Stimulated activated effector memory CD8-positive, alpha-beta T cell treated with anti-CD3 and anti-CD28 coated beads, Interleukin-12 subunit alpha, Interleukin-12 subunit beta, amount 100 ng/mL, for 72 hours (primary cell): ENCODE data around the gene TMEM59L.

Source experiments
- ATAC-seq: fragments of 150-1000 bp; cut with Tn5 transposase; 2 replicates; pipeline ENCODE4 v1.10.0; 2021
- DNase-seq, 2 donors: peaks; one replicate each; pipeline ENCODE4 v3.0.0; 2021 to 2022; ENCODE audit warnings: low spot score in 2 of 2
- H3K27ac Mint-ChIP-seq: one replicate; pipeline ENCODE4 v1.8.0; 2022; ENCODE audit warnings: mild to moderate bottlenecking, mixed read lengths
- H3K36me3 Mint-ChIP-seq: one replicate; pipeline ENCODE4 v1.8.0; 2022; ENCODE audit warnings: mild to moderate bottlenecking, mixed read lengths
- H3K4me1 Mint-ChIP-seq: one replicate; pipeline ENCODE4 v1.8.0; 2022; ENCODE audit warnings: mixed read lengths
- H3K4me3 Mint-ChIP-seq: one replicate; pipeline ENCODE4 v1.8.0; 2022; ENCODE audit warnings: mild to moderate bottlenecking, mixed read lengths
- H3K9me3 Mint-ChIP-seq: one replicate; pipeline ENCODE4 v1.8.0; 2022; ENCODE audit warnings: mixed read lengths

TMEM59L gene

DNA sequence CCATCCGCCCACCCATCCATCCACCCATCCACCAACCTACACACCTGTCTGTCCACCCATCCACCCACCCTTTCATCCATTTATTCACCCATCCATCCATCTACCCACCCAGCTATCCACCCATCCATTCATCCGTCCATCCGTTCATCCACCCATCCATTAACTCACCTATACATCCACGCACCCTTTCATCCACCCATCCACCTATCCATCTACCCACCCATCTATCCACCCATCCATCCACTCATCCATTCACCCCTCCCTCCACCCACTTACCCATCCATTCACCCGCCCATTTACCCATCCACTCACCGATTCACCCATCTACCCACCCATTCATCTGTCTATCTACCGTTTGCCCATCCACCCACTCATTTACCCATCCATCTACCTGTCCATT lies 41.8 kb downstream of the TMEM59L start:
- DNase-seq: no peak
- no peak for ATAC-seq
- Mint-ChIP-seq H3K9me3 (no peaks in the 10 kb centered on the region), H3K36me3 (peaks cover 5% of the 10 kb centered on the region), H3K4me1 (peaks cover 50% of the 10 kb centered on the region), H3K27ac (no peak overlapping the region), H3K4me3 (no peak overlapping the region)

DNA sequence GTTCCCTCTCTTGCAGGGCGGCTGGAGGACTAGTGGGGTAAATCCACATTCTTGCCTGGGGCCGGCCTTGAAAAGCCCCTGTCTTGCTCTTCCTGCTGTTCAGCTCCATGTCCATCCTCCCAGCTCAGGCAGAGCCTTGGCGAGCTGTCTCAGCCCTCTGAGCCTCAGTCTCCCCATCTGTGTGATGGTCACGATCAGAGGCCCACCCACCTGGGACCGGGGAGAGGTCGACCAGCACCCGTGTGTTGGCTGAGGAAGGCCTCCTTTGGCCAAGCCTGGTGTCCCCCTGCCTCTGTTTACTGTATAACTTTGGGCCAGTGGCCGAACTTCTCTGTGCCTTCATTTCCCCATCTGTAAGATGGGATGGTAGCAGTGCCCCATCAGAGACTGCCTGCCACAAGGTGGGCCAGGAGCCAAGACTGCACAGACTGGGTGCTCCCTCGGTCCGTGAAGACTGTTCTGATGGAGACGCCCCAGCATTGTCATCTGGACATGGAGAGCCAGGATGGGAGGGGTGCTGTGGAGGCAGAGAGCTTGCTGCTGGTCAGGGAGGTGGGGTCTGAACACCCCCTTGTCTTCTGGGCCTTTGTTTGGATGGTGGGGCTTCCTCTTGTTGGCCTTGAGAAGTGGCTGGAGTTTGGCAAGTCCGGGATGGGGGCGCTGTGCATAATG lies 42.6 kb downstream of the TMEM59L start:
- no peak for ATAC-seq
- DNase-seq: no peak
- Mint-ChIP-seq H3K4me1 (peaks cover 50% of the 10 kb centered on the region), H3K27ac (no peak overlapping the region), H3K9me3 (no peaks in the 10 kb centered on the region), H3K36me3 (peaks cover 5% of the 10 kb centered on the region), H3K4me3 (no peak overlapping the region)

DNA sequence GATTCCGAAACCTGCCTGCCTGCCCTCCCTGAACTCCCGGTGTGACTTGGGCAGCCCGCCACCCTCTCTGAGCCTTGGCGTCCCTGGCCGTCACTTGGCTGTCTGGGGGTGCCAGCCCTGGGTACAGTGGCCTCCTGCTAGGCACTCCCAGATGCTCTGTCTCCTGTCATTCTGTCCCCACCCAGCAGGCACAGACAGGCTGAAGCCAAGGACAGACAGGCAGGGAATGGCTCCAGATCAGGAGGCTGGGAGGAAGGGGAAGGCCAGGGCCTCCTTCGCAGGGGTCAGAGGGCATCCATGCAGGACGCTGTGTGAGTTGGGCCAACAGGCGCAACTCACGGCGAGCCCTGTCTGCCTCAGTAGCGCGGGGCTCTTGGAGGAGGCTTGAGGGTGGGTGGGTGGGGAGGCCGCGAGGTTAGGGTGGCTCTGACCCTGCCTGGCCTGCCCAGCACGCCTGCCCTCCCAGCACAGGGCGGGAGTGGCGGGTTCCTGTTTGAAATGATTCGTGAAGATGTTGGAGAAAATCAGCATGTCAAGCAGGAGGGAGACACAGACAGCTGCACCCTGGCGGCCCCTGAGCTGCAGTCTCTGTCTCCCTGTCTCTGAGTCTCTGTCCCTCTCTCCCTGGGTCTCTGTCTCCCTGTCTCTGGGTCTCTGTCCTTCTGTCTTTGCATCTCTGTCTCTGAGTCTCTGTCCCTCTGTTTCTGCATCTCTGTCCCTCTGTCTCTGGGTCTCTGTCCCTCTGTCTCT lies 43.8 kb downstream of the TMEM59L start:
- no peak for DNase-seq
- Mint-ChIP-seq H3K4me3 (no peak overlapping the region), H3K4me1 (peaks cover 58% of the 10 kb centered on the region), H3K27ac (peak overlapping the region; percentile 52), H3K36me3 (peaks cover 5% of the 10 kb centered on the region), H3K9me3 (no peaks in the 10 kb centered on the region)
- no peak for ATAC-seq

DNA sequence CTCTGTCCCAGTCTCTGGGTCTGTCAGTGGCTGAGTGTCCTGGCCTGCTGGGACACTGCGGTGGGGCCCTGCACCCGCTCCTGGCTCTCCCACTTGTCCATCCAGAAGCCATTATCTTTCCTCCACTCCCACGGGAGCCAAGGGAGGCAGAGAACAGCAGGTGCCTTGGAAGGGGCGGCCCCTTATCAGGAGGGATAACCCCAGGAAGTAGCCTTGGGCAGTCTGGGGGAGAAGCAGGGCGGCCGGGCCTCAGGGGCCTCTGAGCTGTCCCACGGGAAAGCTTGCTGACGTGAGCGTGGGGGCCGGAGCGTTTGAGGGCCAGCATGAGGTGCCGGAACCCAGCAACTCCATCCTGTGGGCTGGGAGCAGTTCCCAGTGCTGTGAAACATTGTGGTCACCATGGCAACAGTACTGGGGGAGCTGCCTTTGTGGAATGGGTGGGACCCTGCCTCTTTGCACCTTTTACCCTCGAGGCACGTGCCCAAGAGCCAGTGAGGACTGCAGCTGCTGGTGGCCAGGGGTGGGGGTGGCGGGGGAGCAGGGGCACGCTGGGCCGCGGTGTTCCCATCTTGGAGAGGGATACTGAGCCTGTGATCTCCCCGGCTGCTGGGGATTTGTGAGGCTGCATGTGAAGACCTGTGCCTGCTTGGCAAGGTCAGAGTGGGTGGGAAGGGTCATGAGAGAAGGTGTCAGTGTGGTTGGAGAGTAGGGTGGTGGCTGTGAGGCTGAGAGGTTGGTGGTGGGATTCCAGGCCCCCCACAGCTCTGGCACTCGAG lies 45.1 kb downstream of the TMEM59L start:
- peak overlapping the region; percentile 77 for H3K27ac Mint-ChIP-seq
- peaks cover 5% of the 10 kb centered on the region for H3K36me3 Mint-ChIP-seq
- ATAC-seq (no peak), DNase-seq (no peak)
- H3K4me1 Mint-ChIP-seq: peaks cover 54% of the 10 kb centered on the region
- H3K4me3 Mint-ChIP-seq: no peak overlapping the region
- H3K9me3 Mint-ChIP-seq: no peaks in the 10 kb centered on the region

DNA sequence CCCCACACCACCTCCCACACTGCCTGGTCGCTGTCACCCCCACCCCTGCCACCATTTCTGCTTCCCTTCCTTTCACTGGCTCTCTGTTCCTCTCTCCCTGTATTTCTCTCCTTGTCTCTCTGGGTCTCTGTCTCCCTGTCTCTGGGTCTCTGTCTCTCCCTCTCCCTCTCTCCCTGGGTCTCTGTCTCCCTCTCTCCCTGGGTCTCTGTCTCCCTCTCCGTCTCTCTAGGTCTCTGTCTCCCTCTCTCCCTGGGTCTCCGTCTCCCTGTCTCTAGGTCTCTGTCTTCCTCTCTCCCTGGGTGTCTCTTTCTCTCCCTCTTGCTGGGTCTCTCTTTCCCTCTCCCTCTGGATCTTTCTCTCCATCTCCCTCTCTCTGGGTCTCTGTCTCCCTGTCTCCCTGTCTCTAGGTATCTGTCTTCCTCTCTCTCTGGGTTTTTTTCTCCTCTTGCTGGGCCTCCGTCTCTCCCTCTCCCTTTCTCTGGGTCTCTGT lies 45.7 kb downstream of the TMEM59L start:
- peaks cover 60% of the 10 kb centered on the region for H3K4me1 Mint-ChIP-seq
- no peak for ATAC-seq
- no peak for DNase-seq
- no peak overlapping the region for H3K4me3 Mint-ChIP-seq
- no peaks in the 10 kb centered on the region for H3K9me3 Mint-ChIP-seq
- peaks cover 5% of the 10 kb centered on the region for H3K36me3 Mint-ChIP-seq
- peak overlapping the region; percentile 70 for H3K27ac Mint-ChIP-seq

DNA sequence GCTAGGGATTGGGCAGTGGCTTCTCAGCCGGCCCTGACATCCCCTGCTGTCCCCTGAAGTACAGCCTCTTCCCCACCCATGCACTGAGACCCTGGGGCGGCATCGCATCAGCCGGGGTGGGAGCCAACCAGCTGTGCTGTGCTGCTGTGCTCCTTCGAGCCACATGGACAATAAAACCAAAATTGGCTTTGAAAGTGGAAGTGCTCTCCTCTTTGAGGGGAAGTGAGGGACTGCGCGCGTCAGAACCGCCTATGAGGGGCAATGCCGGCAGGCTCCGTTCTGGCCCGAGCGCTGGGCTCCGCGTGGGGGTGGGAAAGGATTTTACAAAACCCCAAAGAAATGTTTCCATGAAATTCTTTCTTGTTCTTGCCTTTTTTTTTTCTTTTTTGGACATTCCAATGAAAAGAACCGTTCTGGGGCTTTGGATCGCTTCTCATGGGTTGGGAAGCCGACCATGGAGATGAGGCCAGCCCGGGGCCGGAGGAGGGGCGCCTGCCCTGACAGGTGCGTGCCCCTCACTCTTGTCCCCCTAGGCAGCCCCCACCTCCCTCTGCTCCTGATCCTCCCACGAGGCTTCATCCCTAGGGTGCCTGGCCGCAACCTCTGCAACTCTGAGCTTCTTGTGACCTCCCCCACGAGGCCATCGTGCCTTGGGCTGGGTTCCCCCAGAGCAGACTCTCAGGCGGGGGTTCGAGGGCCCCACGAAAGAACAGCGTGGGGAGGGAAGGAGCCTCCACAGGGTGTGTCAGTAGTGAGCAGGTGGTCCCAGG lies 46.8 kb downstream of the TMEM59L start:
- H3K4me3 Mint-ChIP-seq: no peak overlapping the region
- H3K36me3 Mint-ChIP-seq: peaks cover 5% of the 10 kb centered on the region
- H3K4me1 Mint-ChIP-seq: peaks cover 58% of the 10 kb centered on the region
- ATAC-seq: no peak
- H3K9me3 Mint-ChIP-seq: no peaks in the 10 kb centered on the region
- DNase-seq: no peak
- H3K27ac Mint-ChIP-seq: peak overlapping the region; percentile 70

DNA sequence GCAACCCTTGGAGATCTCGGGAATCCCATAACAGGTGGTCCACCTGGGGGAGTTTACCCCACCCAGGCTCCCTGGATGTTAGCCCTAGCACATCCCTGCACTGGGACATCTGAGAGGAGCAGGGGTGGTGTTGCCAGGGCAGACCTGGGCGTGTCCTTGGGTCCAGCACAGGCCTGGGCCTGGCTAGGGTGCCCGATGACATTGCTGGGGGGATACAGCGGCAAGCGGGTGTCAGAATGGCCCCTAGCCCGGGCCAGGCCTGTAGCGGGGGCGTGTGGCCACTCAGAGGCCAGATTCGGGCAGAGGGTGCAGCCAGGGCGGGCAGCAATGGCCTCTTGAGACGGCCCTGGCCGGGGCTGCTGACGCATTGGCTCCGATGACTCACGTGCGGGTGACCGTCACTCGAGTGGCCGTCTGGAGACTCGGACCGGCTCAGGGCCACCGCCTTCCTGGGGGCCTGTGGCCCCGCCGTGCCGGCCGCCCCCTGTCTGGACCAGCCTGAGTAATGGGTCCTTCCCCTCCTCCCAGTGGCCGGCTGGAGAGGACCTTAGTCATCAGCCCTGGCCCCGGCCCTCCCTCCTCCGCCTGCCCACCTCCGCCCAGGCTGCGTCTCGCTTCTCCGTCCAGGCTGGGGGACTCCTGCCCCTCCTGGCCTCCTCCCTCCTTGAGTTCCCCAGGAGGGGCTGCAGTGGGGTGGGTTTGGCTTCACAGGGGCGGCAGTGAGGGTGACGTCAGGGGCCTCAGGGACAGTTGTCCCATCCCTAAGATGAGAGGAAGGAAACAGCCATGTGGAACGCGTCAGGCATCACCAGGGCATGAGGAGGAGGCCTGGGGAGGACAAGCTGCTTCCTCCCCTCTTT lies 47.6 kb downstream of the TMEM59L start:
- H3K9me3 Mint-ChIP-seq: no peaks in the 10 kb centered on the region
- peaks cover 55% of the 10 kb centered on the region for H3K4me1 Mint-ChIP-seq
- no peak for ATAC-seq
- H3K36me3 Mint-ChIP-seq: peaks cover 5% of the 10 kb centered on the region
- DNase-seq: no peak
- no peak overlapping the region for H3K27ac Mint-ChIP-seq
- H3K4me3 Mint-ChIP-seq: no peak overlapping the region

DNA sequence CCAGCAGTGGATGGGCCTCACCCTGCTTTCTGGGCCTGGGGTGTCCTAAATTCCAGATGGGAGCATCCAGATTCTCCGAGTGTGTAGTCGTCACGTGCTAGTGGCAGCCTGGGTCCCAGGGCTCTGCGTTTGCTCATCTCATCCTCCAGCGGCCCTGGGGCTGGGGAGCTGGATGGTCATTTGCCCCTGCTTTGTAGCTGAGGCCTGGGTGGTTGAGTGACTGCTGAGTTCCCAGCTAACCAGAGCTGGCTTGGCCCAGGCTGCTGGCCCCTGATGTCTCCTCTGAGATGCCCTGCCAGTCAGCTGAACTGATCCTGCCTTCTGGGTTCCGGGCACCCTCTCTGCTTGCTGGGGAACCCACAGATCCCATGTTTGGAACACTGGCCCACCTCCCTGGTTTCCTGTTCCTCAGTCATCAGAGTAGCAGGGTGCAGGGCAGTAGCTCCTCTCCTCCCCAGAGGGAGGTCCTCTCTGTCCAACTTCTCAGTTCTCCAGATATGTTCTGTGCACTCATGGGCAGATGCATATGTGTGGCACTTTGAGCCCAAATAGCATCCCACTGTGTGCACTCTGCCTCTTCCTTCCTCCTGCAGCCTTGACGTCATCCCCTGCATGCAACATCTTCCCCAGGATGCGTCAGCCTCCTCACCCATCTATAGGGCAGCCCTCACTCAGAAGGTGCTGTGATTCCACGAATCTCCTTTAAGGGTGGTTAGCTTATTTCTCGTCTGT lies 48.4 kb downstream of the TMEM59L start:
- H3K36me3 Mint-ChIP-seq: peaks cover 5% of the 10 kb centered on the region
- no peak overlapping the region for H3K4me3 Mint-ChIP-seq
- peaks cover 49% of the 10 kb centered on the region for H3K4me1 Mint-ChIP-seq
- DNase-seq: no peak
- ATAC-seq: no peak
- no peak overlapping the region for H3K27ac Mint-ChIP-seq
- H3K9me3 Mint-ChIP-seq: no peaks in the 10 kb centered on the region

DNA sequence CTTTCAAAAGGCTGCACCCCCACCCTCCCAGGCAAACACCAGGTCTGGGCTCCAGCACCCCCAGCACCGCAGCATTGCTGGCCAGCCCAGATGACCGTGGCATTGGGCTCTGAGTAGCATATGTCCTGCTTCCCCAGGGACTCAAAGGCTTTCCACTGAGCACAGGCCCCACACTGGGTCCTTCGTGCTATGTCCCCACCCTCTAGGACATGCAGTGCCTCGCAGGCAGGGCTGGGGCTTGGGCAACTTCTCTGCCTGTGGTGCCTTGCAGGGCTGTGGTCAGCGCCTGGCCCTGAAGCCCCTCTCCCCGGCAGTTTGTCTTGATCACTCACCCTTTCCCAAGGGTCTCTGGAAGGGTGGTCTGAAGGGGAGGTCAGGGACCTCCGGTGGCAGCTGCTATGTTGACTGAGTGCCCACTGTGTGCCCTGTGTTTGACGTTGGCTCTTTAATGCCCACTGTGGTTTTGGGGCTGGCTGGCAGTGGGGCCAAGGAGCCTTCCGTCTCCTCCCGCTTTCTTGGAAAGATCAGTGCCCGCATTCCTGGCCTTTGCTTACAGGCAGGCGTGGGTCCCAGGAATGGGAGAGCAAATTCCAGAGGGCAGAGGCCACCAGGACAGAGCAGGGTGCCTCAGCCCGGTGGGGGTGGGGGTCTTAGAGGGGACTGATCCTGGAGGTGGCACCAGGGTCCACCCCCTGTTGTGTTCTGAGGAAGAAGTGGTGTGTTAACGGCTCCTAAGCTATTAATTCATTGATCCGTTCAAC lies 50.5 kb downstream of the TMEM59L start:
- no peak for ATAC-seq
- peaks cover 10% of the 10 kb centered on the region for H3K36me3 Mint-ChIP-seq
- H3K27ac Mint-ChIP-seq: peak overlapping the region; percentile 56
- H3K4me3 Mint-ChIP-seq: no peak overlapping the region
- H3K4me1 Mint-ChIP-seq: peaks cover 32% of the 10 kb centered on the region
- DNase-seq: no peak
- no peaks in the 10 kb centered on the region for H3K9me3 Mint-ChIP-seq

DNA sequence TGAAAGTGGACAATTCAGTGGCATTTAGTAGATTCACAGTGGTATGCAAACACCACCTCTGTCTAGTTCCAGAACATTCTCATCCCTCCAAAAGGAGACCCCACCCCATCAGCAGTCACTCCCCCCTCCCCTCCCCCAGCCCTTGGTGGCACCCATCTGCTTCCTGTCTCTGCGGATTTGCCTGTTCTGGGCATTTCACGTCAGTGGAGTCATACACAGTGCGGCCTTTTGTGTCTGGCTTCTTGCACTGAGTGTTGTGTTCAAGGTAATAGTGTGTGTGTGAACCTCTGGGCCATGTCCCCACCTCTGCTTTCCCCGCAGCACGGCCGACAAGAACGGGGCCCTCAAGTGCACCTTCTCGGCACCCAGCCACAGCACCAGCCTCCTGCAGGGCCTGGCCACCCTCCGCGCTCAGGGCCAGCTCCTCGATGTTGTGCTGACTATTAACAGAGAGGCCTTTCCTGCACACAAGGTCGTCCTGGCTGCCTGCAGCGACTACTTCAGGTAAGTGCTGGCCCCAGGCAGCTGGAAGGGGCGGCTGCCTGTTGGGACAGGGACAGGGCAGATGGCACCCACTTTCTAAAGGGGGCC lies 51.4 kb downstream of the TMEM59L start:
- DNase-seq: no peak
- H3K27ac Mint-ChIP-seq: no peak overlapping the region
- H3K36me3 Mint-ChIP-seq: peaks cover 12% of the 10 kb centered on the region
- no peak overlapping the region for H3K4me3 Mint-ChIP-seq
- ATAC-seq: no peak
- no peaks in the 10 kb centered on the region for H3K9me3 Mint-ChIP-seq
- peaks cover 23% of the 10 kb centered on the region for H3K4me1 Mint-ChIP-seq

DNA sequence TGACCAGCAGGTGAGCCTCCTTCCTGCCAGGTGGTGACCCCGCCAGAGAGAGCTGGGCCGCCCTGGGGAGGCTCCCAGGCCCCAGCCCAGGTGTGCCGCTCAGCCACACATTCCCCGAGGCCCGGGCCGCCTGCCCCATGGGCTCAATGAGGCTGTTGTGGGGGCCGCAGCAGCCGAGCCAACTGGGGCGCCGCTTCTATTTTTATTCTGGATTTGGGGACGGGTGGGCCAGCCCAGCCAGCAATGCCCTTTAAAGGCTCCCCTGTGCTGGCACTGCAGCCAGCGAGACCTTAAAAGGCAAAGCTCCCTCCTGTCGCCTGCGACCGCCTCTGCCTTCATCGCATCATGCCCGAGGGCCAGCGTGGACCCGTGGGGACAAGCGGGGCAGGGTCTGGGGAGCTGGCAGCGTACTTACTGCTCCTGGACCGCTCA lies 53.1 kb downstream of the TMEM59L start:
- no peak for ATAC-seq
- Mint-ChIP-seq H3K4me3 (no peak overlapping the region), H3K9me3 (no peaks in the 10 kb centered on the region), H3K36me3 (peaks cover 25% of the 10 kb centered on the region), H3K4me1 (peaks cover 18% of the 10 kb centered on the region), H3K27ac (no peak overlapping the region)
- DNase-seq: no peak

DNA sequence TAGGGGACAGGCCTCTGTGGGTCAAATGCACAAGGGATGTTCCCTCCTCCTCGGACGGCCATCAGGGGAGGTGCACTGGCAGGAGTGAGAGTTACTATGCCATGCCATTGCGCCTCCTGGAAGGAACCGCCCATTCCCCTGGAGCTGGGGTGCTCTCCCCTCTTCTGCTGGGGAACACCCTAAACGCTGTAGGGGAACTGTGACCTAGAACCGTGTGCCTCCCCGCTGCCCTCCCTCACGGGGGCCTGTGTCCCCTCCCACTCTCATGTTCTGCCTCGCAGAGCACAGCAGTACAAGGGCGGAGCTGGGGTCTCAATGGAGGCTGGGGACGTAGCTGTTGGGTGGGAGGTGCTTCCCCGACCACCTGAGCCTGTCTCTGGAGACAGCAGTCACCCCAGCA lies 53.6 kb downstream of the TMEM59L start:
- H3K4me3 Mint-ChIP-seq: no peak overlapping the region
- no peak overlapping the region for H3K27ac Mint-ChIP-seq
- ATAC-seq (no peak), DNase-seq (no peak)
- H3K4me1 Mint-ChIP-seq: peaks cover 13% of the 10 kb centered on the region
- peaks cover 25% of the 10 kb centered on the region for H3K36me3 Mint-ChIP-seq
- H3K9me3 Mint-ChIP-seq: no peaks in the 10 kb centered on the region

DNA sequence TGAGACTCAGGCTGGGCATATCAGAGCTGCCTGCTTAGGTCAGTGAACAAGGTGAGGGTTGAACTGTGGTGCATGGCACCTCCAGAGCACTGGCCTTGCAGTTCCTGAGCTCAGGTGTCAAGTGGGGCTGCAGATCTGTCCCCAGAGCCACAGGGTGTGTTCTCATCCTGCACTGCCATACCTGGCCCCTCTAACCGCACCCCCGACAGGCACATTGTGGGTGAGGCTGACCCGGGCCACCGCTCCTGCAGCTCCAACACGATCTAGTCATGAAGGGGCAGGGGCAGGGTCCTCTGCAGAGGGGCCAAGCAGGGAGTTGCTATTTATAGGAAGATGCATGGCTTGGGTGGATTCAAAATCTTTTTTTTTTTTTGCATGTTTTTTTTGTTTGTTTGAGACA lies 54.1 kb downstream of the TMEM59L start:
- no peak overlapping the region for H3K4me3 Mint-ChIP-seq
- H3K9me3 Mint-ChIP-seq: no peaks in the 10 kb centered on the region
- no peak overlapping the region for H3K27ac Mint-ChIP-seq
- peaks cover 25% of the 10 kb centered on the region for H3K36me3 Mint-ChIP-seq
- peaks cover 9% of the 10 kb centered on the region for H3K4me1 Mint-ChIP-seq
- DNase-seq (no peak), ATAC-seq (no peak)
